Spleen (tissue), 11 donors: Measurements from ENCODE around the gene RAB33B. TPM values are rescaled to one million over a fixed set of nuclear protein-coding genes. Genes with fewer than 3 reads are reported as not detected.

Source experiments
- DNase-seq: peaks from one replicate; pipeline ENCODE4 v3.0.0-alpha.2; 2020
- H3K27ac ChIP-seq, 8 donors: fragments of 200-600 bp; sonication (generic) in 7 of 8; 1 replicate in 4 of 8; 2 replicates in 4 of 8; pipeline versions ENCODE4 v1.5.0 to v1.8.0; 2016 to 2021; ENCODE audit warnings: inconsistent platforms in 4 of 8, mild to moderate bottlenecking in 4 of 8, moderate library complexity in 1 of 8
- H3K27me3 ChIP-seq, 7 donors: fragments of 200-600 bp; sonication (generic) in 6 of 7; replicated peaks in 1 of 7; 1 replicate in 4 of 7; 2 replicates in 3 of 7; pipeline versions ENCODE4 v1.5.0 to v1.8.0; 2016 to 2021; ENCODE audit warnings: inconsistent platforms in 3 of 7, mild to moderate bottlenecking in 1 of 7
- H3K36me3 ChIP-seq, 6 donors: fragments of 200-600 bp; sonication (generic) in 5 of 6; 1 replicate in 4 of 6; 2 replicates in 2 of 6; pipeline versions ENCODE4 v1.5.0 to v1.8.0; 2016 to 2021; ENCODE audit warnings: inconsistent platforms in 2 of 6
- H3K4me1 ChIP-seq, 6 donors: fragments of 200-600 bp; sonication (generic) in 5 of 6; 1 replicate in 3 of 6; 2 replicates in 3 of 6; pipeline versions ENCODE4 v1.5.0 to v1.8.0; 2016 to 2021; ENCODE audit warnings: inconsistent platforms in 3 of 6
- H3K4me3 ChIP-seq, 8 donors: fragments of 200-600 bp; sonication (generic) in 7 of 8; 1 replicate in 4 of 8; 2 replicates in 4 of 8; pipeline versions ENCODE4 v1.5.0 to v1.8.0; 2016 to 2021; ENCODE audit warnings: inconsistent platforms in 4 of 8, mild to moderate bottlenecking in 4 of 8, moderate library complexity in 2 of 8
- H3K9me3 ChIP-seq, 8 donors: fragments of 200-600 bp; sonication (generic) in 7 of 8; 1 replicate in 4 of 8; 2 replicates in 4 of 8; pipeline versions ENCODE4 v1.5.0 to v1.8.0; 2016 to 2021; ENCODE audit warnings: inconsistent platforms in 4 of 8
- CTCF ChIP-seq, 11 experiments: fragments of 200-600 bp in 7 of 11; fragments of 450-650 bp in 4 of 11; sonication (generic) in 4 of 11; IDR thresholded peaks in 8 of 11; conservative IDR thresholded peaks in 3 of 11; 1 replicate in 7 of 11; 2 replicates in 4 of 11; pipeline versions ENCODE4 v1.4.0 to v1.8.0; 2016 to 2021; ENCODE audit warnings: antibody characterized with exemption in 11 of 11, inconsistent platforms in 4 of 11, mild to moderate bottlenecking in 1 of 11
- POLR2A ChIP-seq, 3 donors: fragments of 450-650 bp; IDR thresholded peaks; one replicate each; pipeline ENCODE4 v1.5.1; 2017; ENCODE audit warnings: antibody characterized with exemption in 3 of 3, mild to moderate bottlenecking in 1 of 3
- POLR2AphosphoS5 ChIP-seq, 3 donors: sonication (generic); formaldehyde crosslinking; IDR thresholded peaks; one replicate each; pipeline ENCODE4 v1.5.1; 2017; ENCODE audit warnings: antibody characterized with exemption in 3 of 3
- WGBS, 5 donors: extraction: QIAGEN DNeasy Blood & Tissue Kit in 3 of 5; methylation state at CpG; one replicate each; pipeline versions ENCODE4 v1.1.5 to v1.1.7; 2013 to 2018; 5-methylcytosine and 5-hydroxymethylcytosine counted together
- intact Hi-C: fragments of 100-400 bp; cut with DNase I; formaldehyde crosslinking; loops from one replicate; pipeline ENCODE4 v1.15.0; 2023; ENCODE audit warnings: low total_unique reads
- polyA plus RNA-seq, 3 donors: library from polyadenylated mRNA; stranded (reverse); fragments of 200-250 nt; gene quantifications; one replicate each; pipeline ENCODE4 v1.2.1, GENCODE V29; 2013
- total RNA-seq, 7 donors: library from RNA; depleted of rRNA in 3 of 7; stranded (reverse); fragments of >200 nt in 3 of 7; fragmentation: NEBNext Ultra II Directional in 4 of 7; extraction: Animal tissue kit (Norgen Biotek cat#: 25700) in 4 of 7; gene quantifications; one replicate each; pipeline versions ENCODE4 v1.1.0 to v1.2.1, GENCODE V29; 2016 to 2021
- donor health status: healthy with polysubstance abuse.
- donor health status: DM: no; HTN: no; CAD: no; lungs with moderate emphysema.
- donor health status: DM: no; HTN: no; CAD: no.
- donor health status: Bipolar disorder and iron deficiency.
- donor health status: healthy.
- donor health status: DM: no; HTN: no; CAD: no.
- donor health status: DM: yes; HTN: yes; CAD: no.

The RAB33B gene
- total and polyA plus RNA-seq, 10 donors, result 3.3 to 12.4 (median 9.0) TPM

- TF ChIP-seq POLR2AphosphoS5 (IDR thresholded peaks at IDR 0.05) (no peak), POLR2A (IDR thresholded peaks at IDR 0.05) (no peak), CTCF (IDR thresholded peaks at IDR 0.05 in 8 of 11, conservative IDR thresholded peaks at IDR 0.05 in 3 of 11) (no peak)
- Histone ChIP-seq H3K9me3 (no peaks in the 10 kb centered on the region), H3K4me1 (peaks cover 22 to 49% (median 40%) of the 10 kb centered on the region in 6 donors), H3K27me3 (no peaks in the 10 kb centered on the region), H3K4me3 (peak overlapping the region in 1 of 8 donors; percentile 86), H3K27ac (peak overlapping the region in 6 of 8 donors; percentile 96 to 99 (median 97)), H3K36me3 (no peaks in the 10 kb centered on the region)
- intact Hi-C loops, result no loop called here
- DNase-seq, result no peak
- 83 to 97% (median 90%) methylated on average over 1 of the region's 1 CpG for WGBS, 5 donors
Observed at GRCh38 chr4:139451997-139452396, 1.9 kb upstream of the RAB33B start.

- peaks cover 23 to 59% (median 50%) of the 10 kb centered on the region in 6 donors for H3K4me1 ChIP-seq
- 0 to 2% (median 1%) methylated on average over 6 to 15 of the region's 15 CpGs for WGBS, 5 donors
- no peak for DNase-seq
Observed at GRCh38 chr4:139453041-139453370, 915 bp upstream of the RAB33B start.

GRCh38 chr4:139453371-139454110 lies 380 bp upstream of the RAB33B start:
- TF ChIP-seq POLR2A (IDR thresholded peaks at IDR 0.05) (peak; percentile 55 to 80 (median 76)), CTCF (IDR thresholded peaks at IDR 0.05 in 8 of 11, conservative IDR thresholded peaks at IDR 0.05 in 3 of 11) (peak in 7 of 11 experiments; percentile 9 to 54 (median 22)), POLR2AphosphoS5 (IDR thresholded peaks at IDR 0.05) (peak; percentile 95 to 96 (median 96))
- Histone ChIP-seq H3K27me3 (no peaks in the 10 kb centered on the region), H3K36me3 (no peaks in the 10 kb centered on the region), H3K27ac (peak overlapping the region; percentile 82 to 99 (median 97)), H3K4me1 (peaks cover 23 to 64% (median 54%) of the 10 kb centered on the region in 6 donors), H3K4me3 (peak overlapping the region; percentile 62 to 86 (median 82)), H3K9me3 (no peaks in the 10 kb centered on the region)
- intact Hi-C loops, result no loop called here
- WGBS, 5 donors, result 0 to 1% (median 0%) methylated on average over 22 to 76 of the region's 76 CpGs
- DNase-seq, result peak; percentile 100

More at GRCh38 chr4:139453041-139453370, 915 bp upstream of the RAB33B start:
- H3K4me3 ChIP-seq, result peak overlapping the region; percentile 62 to 86 (median 82)
- no peaks in the 10 kb centered on the region for H3K9me3 ChIP-seq
- H3K36me3 ChIP-seq, result no peaks in the 10 kb centered on the region
- no peak for TF ChIP-seq POLR2AphosphoS5 (IDR thresholded peaks at IDR 0.05)
- TF ChIP-seq POLR2A (IDR thresholded peaks at IDR 0.05), result no peak
- peak in 10 of 11 experiments; percentile 9 to 56 (median 44) for TF ChIP-seq CTCF (IDR thresholded peaks at IDR 0.05 in 8 of 11, conservative IDR thresholded peaks at IDR 0.05 in 3 of 11)
- H3K27ac ChIP-seq, result peak overlapping the region; percentile 82 to 99 (median 97)
- no peaks in the 10 kb centered on the region for H3K27me3 ChIP-seq
- intact Hi-C loops, result no loop called here

GRCh38 chr4:139455126-139455538 lies 1.2 kb downstream of the RAB33B start:
- H3K4me1 ChIP-seq, result peaks cover 23 to 80% (median 58%) of the 10 kb centered on the region in 6 donors
- no peak for TF ChIP-seq CTCF (IDR thresholded peaks at IDR 0.05 in 8 of 11, conservative IDR thresholded peaks at IDR 0.05 in 3 of 11)
- TF ChIP-seq POLR2A (IDR thresholded peaks at IDR 0.05), result no peak
- TF ChIP-seq POLR2AphosphoS5 (IDR thresholded peaks at IDR 0.05), result no peak
- intact Hi-C loops, result no loop called here
- peaks cover 0 to 4% (median 0%) of the 10 kb centered on the region in 6 donors for H3K36me3 ChIP-seq
- DNase-seq, result no peak
- WGBS, 5 donors, result 54 to 63% (median 55%) methylated on average over 6 of the region's 6 CpGs
- no peaks in the 10 kb centered on the region for H3K27me3 ChIP-seq
- no peaks in the 10 kb centered on the region for H3K9me3 ChIP-seq
- H3K4me3 ChIP-seq, result peak overlapping the region in 7 of 8 donors; percentile 62 to 86 (median 81)
- peak overlapping the region in 7 of 8 donors; percentile 82 to 99 (median 97) for H3K27ac ChIP-seq
